H1 (cell line): ENCODE data around the gene NOL3. TPM values are rescaled to one million over a fixed set of nuclear protein-coding genes. Genes with fewer than 3 reads are reported as not detected.

Source experiments
- CTCF ChIA-PET: fragments of 300-600 bp; sonication (Branson Sonifier 250); formaldehyde crosslinking; loops from one replicate; lab custom pipeline; 2021; ENCODE audit not compliant: partially characterized antibody; lab: Charles Lee
- POLR2A ChIA-PET: fragments of 300-600 bp; sonication (Branson Sonifier 250); formaldehyde crosslinking; loops from one replicate; lab custom pipeline; 2021; ENCODE audit warnings: inconsistent platforms; ENCODE audit not compliant: partially characterized antibody; lab: Charles Lee
- DNase-seq, 2 experiments: peaks; one replicate each; pipeline versions ENCODE4 v3.0.0 to v3.0.0-alpha.2; 2010 to 2022; ENCODE audit warnings: low spot score in 2 of 2, low read depth in 1 of 2, mixed read lengths in 1 of 2
- FAIRE-seq: peaks from 2 replicates; lab custom pipeline; 2011; peaks lifted over from hg19 to GRCh38; lab: Jason Lieb, UNC
- H2AFZ ChIP-seq: 2 replicates; pipeline ENCODE4 v1.8.1; 2012; ENCODE audit warnings: low read length, inconsistent platforms
- H2AK5ac ChIP-seq: 2 replicates; pipeline ENCODE4 v1.6.1; 2013; ENCODE audit warnings: low read depth, low read length
- H2BK120ac ChIP-seq: replicated peaks from 2 replicates; pipeline ENCODE3; 2013; ENCODE audit warnings: low read depth, low read length, inconsistent platforms
- H2BK12ac ChIP-seq: 2 replicates; pipeline ENCODE4 v1.6.1; 2013; ENCODE audit warnings: low read depth, low read length
- H2BK15ac ChIP-seq: 2 replicates; pipeline ENCODE4 v1.6.1; 2013; ENCODE audit warnings: low read length
- H2BK20ac ChIP-seq: 2 replicates; pipeline ENCODE4 v1.6.1; 2013; ENCODE audit warnings: low read length
- H2BK5ac ChIP-seq: 2 replicates; pipeline ENCODE4 v1.6.1; 2013; ENCODE audit warnings: low read depth, low read length
- H3K14ac ChIP-seq: 2 replicates; pipeline ENCODE4 v1.6.1; 2013; ENCODE audit warnings: inconsistent platforms; ENCODE audit not compliant: insufficient read length
- H3K18ac ChIP-seq: 2 replicates; pipeline ENCODE4 v1.6.1; 2013; ENCODE audit warnings: low read length; ENCODE audit errors: extremely low read depth
- H3K23ac ChIP-seq: 2 replicates; pipeline ENCODE4 v1.6.1; 2013; ENCODE audit warnings: inconsistent platforms; ENCODE audit not compliant: insufficient read length
- H3K23me2 ChIP-seq: 2 replicates; pipeline ENCODE4 v1.6.1; 2013; ENCODE audit warnings: low read depth, low read length
- H3K27ac ChIP-seq: 2 replicates; pipeline ENCODE4 v1.6.1; 2011; ENCODE audit warnings: low read depth, low read length, inconsistent platforms
- H3K27me3 ChIP-seq, 4 experiments: replicated peaks in 1 of 4; 1 replicate in 1 of 4; 2 replicates in 3 of 4; pipeline versions ENCODE4 v1.6.1 to v1.8.1; 2011 to 2013; ENCODE audit warnings: low read length in 3 of 4, mild to moderate bottlenecking in 3 of 4, inconsistent platforms in 2 of 4, mixed read lengths in 2 of 4, moderate library complexity in 1 of 4; ENCODE audit not compliant: control insufficient read depth in 3 of 4, insufficient read depth in 3 of 4; ENCODE audit errors: extremely low read depth in 1 of 4
- H3K36me3 ChIP-seq, 4 experiments: 2 replicates each; pipeline versions ENCODE4 v1.6.1 to v1.8.1; 2011 to 2013; ENCODE audit warnings: mild to moderate bottlenecking in 4 of 4, low read length in 3 of 4, moderate library complexity in 2 of 4, control low read depth in 1 of 4, inconsistent platforms in 1 of 4; ENCODE audit not compliant: insufficient read depth in 4 of 4, control insufficient read depth in 2 of 4
- H3K4ac ChIP-seq: replicated peaks from 2 replicates; pipeline ENCODE3; 2013; ENCODE audit warnings: low read length, low read depth, mixed read lengths, inconsistent platforms; ENCODE audit not compliant: insufficient read length
- H3K4me1 ChIP-seq, 4 experiments: replicated peaks in 1 of 4; 1 replicate in 1 of 4; 2 replicates in 3 of 4; pipeline versions ENCODE4 v1.6.1 to v1.8.1; 2011 to 2013; ENCODE audit warnings: low read length in 3 of 4, inconsistent platforms in 2 of 4, mixed read lengths in 1 of 4; ENCODE audit not compliant: insufficient read depth in 4 of 4, control insufficient read depth in 3 of 4
- H3K4me2 ChIP-seq, 2 experiments: 2 replicates each; pipeline versions ENCODE4 v1.6.1 to v1.8.1; 2011 to 2013; ENCODE audit warnings: low read depth in 2 of 2, low read length in 2 of 2, control low read depth in 1 of 2, inconsistent platforms in 1 of 2, mild to moderate bottlenecking in 1 of 2; ENCODE audit not compliant: insufficient read depth in 1 of 2
- H3K4me3 ChIP-seq, 4 experiments: fragments of 200-600, 300-600 bp in 1 of 4; sonication (generic), shearing (Covaris generic), sonication (Bioruptor Twin) in 1 of 4; 2 replicates each; pipeline versions ENCODE4 v1.5.1 to v1.8.1; 2011 to 2016; ENCODE audit warnings: low read length in 4 of 4, low read depth in 3 of 4, control low read depth in 2 of 4, inconsistent platforms in 2 of 4, mild to moderate bottlenecking in 2 of 4, mixed read lengths in 1 of 4, moderate library complexity in 1 of 4; ENCODE audit not compliant: insufficient read depth in 2 of 4; ENCODE audit errors: extremely low read depth in 1 of 4
- H3K56ac ChIP-seq: replicated peaks from 2 replicates; pipeline ENCODE3; 2013; ENCODE audit warnings: low read depth, mild to moderate bottlenecking, mixed read lengths, low read length, inconsistent platforms; ENCODE audit not compliant: insufficient read length
- H3K79me1 ChIP-seq: 2 replicates; pipeline ENCODE4 v1.6.1; 2013; ENCODE audit warnings: low read depth, low read length, control low read depth
- H3K79me2 ChIP-seq, 2 experiments: 2 replicates each; pipeline versions ENCODE4 v1.6.1 to v1.8.1; 2012 to 2013; ENCODE audit warnings: low read length in 2 of 2, mild to moderate bottlenecking in 2 of 2, inconsistent platforms in 1 of 2; ENCODE audit not compliant: insufficient read depth in 2 of 2, control insufficient read depth in 1 of 2
- H3K9ac ChIP-seq, 4 experiments: replicated peaks in 1 of 4; 1 replicate in 1 of 4; 2 replicates in 3 of 4; pipeline versions ENCODE4 v1.6.1 to v1.8.1; 2011 to 2013; ENCODE audit warnings: low read depth in 3 of 4, low read length in 3 of 4, control low read depth in 2 of 4, mild to moderate bottlenecking in 2 of 4, moderate library complexity in 2 of 4, inconsistent platforms in 1 of 4; ENCODE audit errors: extremely low read depth in 1 of 4
- H3K9me3 ChIP-seq, 2 experiments: 2 replicates each; pipeline versions ENCODE4 v1.6.1 to v1.8.1; 2012 to 2013; ENCODE audit warnings: mild to moderate bottlenecking in 2 of 2, moderate library complexity in 2 of 2, control low read depth in 1 of 2, inconsistent platforms in 1 of 2, low read depth in 1 of 2, low read length in 1 of 2, mixed read lengths in 1 of 2; ENCODE audit not compliant: insufficient read depth in 2 of 2
- H4K20me1 ChIP-seq, 2 experiments: replicated peaks in 1 of 2; 2 replicates each; pipeline versions ENCODE3 to v1.8.1; 2011 to 2013; ENCODE audit warnings: inconsistent platforms in 2 of 2, low read length in 2 of 2, mild to moderate bottlenecking in 1 of 2; ENCODE audit not compliant: insufficient read depth in 2 of 2, control insufficient read depth in 1 of 2
- H4K5ac ChIP-seq: 2 replicates; pipeline ENCODE4 v1.6.1; 2013; ENCODE audit warnings: low read length, low read depth, mixed read lengths, inconsistent platforms; ENCODE audit not compliant: insufficient read length
- H4K8ac ChIP-seq: 2 replicates; pipeline ENCODE4 v1.8.0; 2013; ENCODE audit warnings: mild to moderate bottlenecking, moderate library complexity, low read length, inconsistent platforms; ENCODE audit not compliant: insufficient read depth; ENCODE audit errors: extremely low read depth
- H4K91ac ChIP-seq: replicated peaks from 2 replicates; pipeline ENCODE3; 2013; ENCODE audit warnings: low read length, mixed read lengths, inconsistent platforms; ENCODE audit not compliant: insufficient read length
- CEBPB ChIP-seq: IDR thresholded peaks from 2 replicates; pipeline ENCODE4 v1.6.1; 2012; ENCODE audit warnings: low read depth, low read length
- EZH2 ChIP-seq: fragments of 200-600 bp; sonication (generic); IDR thresholded peaks from 2 replicates; pipeline ENCODE4 v1.7.1; 2012; ENCODE audit warnings: low read depth, mild to moderate bottlenecking, moderate library complexity, low read length, inconsistent platforms; ENCODE audit not compliant: severe bottlenecking
- MAX ChIP-seq: IDR thresholded peaks from 2 replicates; pipeline ENCODE4 v1.6.1; 2012; ENCODE audit warnings: inconsistent platforms
- NANOG ChIP-seq: IDR thresholded peaks from 2 replicates; pipeline ENCODE4 v1.6.1; 2011; ENCODE audit warnings: low read length, low read depth, mild to moderate bottlenecking, inconsistent platforms; ENCODE audit not compliant: insufficient read depth, poor library complexity, severe bottlenecking
- RNF2 ChIP-seq: fragments of 200-900, 300-1000 bp; sonication (generic); IDR thresholded peaks from 2 replicates; pipeline ENCODE4 v1.7.1; 2016; ENCODE audit warnings: borderline replicate concordance, low read depth, mild to moderate bottlenecking, antibody characterized with exemption, low read length; ENCODE audit not compliant: poor library complexity, severe bottlenecking; ENCODE audit errors: missing control alignments
- SIN3A ChIP-seq, 2 experiments: IDR thresholded peaks in 1 of 2; conservative IDR thresholded peaks in 1 of 2; 2 replicates each; pipeline ENCODE4 v1.6.1; 2011 to 2012; ENCODE audit warnings: low read length in 2 of 2, improper control_type of control experiment in 1 of 2, low read depth in 1 of 2, mild to moderate bottlenecking in 1 of 2
- SIX5 ChIP-seq: IDR thresholded peaks from 2 replicates; pipeline ENCODE4 v1.6.1; 2011; ENCODE audit warnings: mild to moderate bottlenecking, low read depth, low read length
- SUZ12 ChIP-seq: fragments of 200-600 bp; sonication (generic); IDR thresholded peaks from 2 replicates; pipeline ENCODE4 v1.6.1; 2012; ENCODE audit warnings: mild to moderate bottlenecking, inconsistent platforms, low read length, moderate library complexity, mixed read lengths
- WGBS, 2 experiments: shearing (Covaris generic) in 1 of 2; methylation state at CpG; one replicate each; pipeline versions ENCODE4 v1.1.6 to v1.1.7; 2013 to 2015; ENCODE audit warnings: low lambda C conversion rate in 2 of 2, mixed read lengths in 2 of 2, inconsistent platforms in 1 of 2, low coverage in 1 of 2, missing lambda C conversion rate in 1 of 2; ENCODE audit not compliant: insufficient replicate concordance in 2 of 2, insufficient coverage in 1 of 2, insufficient read length in 1 of 2; ENCODE audit errors: extremely low coverage in 1 of 2, missing lambda C conversion rate in 1 of 2; 5-methylcytosine and 5-hydroxymethylcytosine counted together
- polyA plus RNA-seq, 7 experiments: library from polyadenylated mRNA; depleted of rRNA in 3 of 7; stranded (reverse) in 5 of 7; unstranded in 2 of 7; fragments of >200 nt in 5 of 7; fragments of 200-250 nt in 2 of 7; gene quantifications; 1 replicate in 5 of 7; 2 replicates in 1 of 7; 4 replicates in 1 of 7; pipeline versions ENCODE4 v1.2.1 to v1.2.3, GENCODE V29; 2011 to 2013; ENCODE audit warnings: missing spikeins in 2 of 7, mixed read lengths in 2 of 7
- total RNA-seq: library from RNA; stranded (reverse); fragmentation: NEBNext Ultra II Directional; extraction: Animal tissue kit (Norgen Biotek cat#: 25700); gene quantifications from 2 replicates; pipeline ENCODE4 v1.2.1, GENCODE V29; 2021

NOL3 gene
- total and polyA plus RNA-seq, 2 of the 8 experiments (the other 6 are each of a cell fraction or from before 2014, with no cell fraction given), result 2.2 to 4.6 TPM

GRCh38 chr16:67170949-67171649 is 761 bp downstream of the NOL3 start:
- H3K9ac ChIP-seq, result no peak overlapping the region; a peak in 1 of 7 replicates
- H4K20me1 ChIP-seq, result peaks cover 4 to 23% of the 10 kb centered on the region in 2 experiments
- FAIRE-seq (no peak), DNase-seq (no peak)
- H3K18ac ChIP-seq, result peak overlapping the region; percentile 53; the same call in 1 of the 2 replicates
- peak overlapping the region; percentile 17 to 65 (median 36) for H3K4me3 ChIP-seq
- peak overlapping the region; percentile 21 for H3K56ac ChIP-seq
- H2BK15ac ChIP-seq, result peak overlapping the region; percentile 46; the same call in 1 of the 2 replicates
- H3K4me2 ChIP-seq, result peak overlapping the region; percentile 79 to 89
- 29% methylated on average over 14 of the region's 14 CpGs; no CpG with 5 or more reads in 1 of the 2 experiments for WGBS, 2 experiments
- H4K5ac ChIP-seq, result no peak overlapping the region
- no peaks in the 10 kb centered on the region for H3K9me3 ChIP-seq
- H3K79me2 ChIP-seq, result no peaks in the 10 kb centered on the region
- peak overlapping the region; percentile 3; the same call in 1 of the 2 replicates for H2BK12ac ChIP-seq
- peaks cover 0 to 38% (median 27%) of the 10 kb centered on the region in 4 experiments; a peak in 6 of 7 replicates for H3K4me1 ChIP-seq
- peaks cover 74 to 97% (median 95%) of the 10 kb centered on the region in 4 experiments for H3K27me3 ChIP-seq
- TF ChIP-seq SIX5, result no peak
- TF ChIP-seq MAX, result no peak
- TF ChIP-seq RNF2, result peak; percentile 37
- peak; percentile 79 for TF ChIP-seq SUZ12
- TF ChIP-seq CEBPB, result no peak
- TF ChIP-seq EZH2, result peak; percentile 71
- TF ChIP-seq SIN3A (conservative IDR thresholded peaks at IDR 0.05 in 1 of 2, IDR thresholded peaks at IDR 0.05 in 1 of 2; ENCODE audit: low read depth in 1 of 2, low read length in 2 of 2), result 0 out of 4 replicates have a peak, but pooled peaks of 1 of the 2 experiments have one; percentile 21
- TF ChIP-seq NANOG, result no peak
- TF ChIP-seq, all 59 proteins: peak for 4
- Histone ChIP-seq H4K8ac (peak overlapping the region; percentile 81; the same call in 1 of the 2 replicates), H3K23me2 (peaks cover 21% of the 10 kb centered on the region), H2AFZ (peak overlapping the region; percentile 67; the same call in 1 of the 2 replicates), H3K79me1 (peaks cover 2% of the 10 kb centered on the region; the same call in 1 of the 2 replicates), H3K14ac (no peak overlapping the region), H2BK20ac (no peak overlapping the region; the same call in 1 of the 2 replicates), H2BK5ac (no peak overlapping the region), H4K91ac (no peak overlapping the region), H3K4ac (no peak overlapping the region), H3K27ac (no peak overlapping the region), H3K36me3 (no peaks in the 10 kb centered on the region), H2AK5ac (0 out of 2 replicates have a peak overlapping the region, but pooled peaks have one; percentile 69), H2BK120ac (no peak overlapping the region), H3K23ac (no peak overlapping the region)
- ChIA-PET CTCF (interaction anchor here (0.6 to 19.3 kb wide), 16 partner anchors 9 to 254 kb away, joined by 3 to 291 read pairs (median 4); partner anchors contain the start of genes B3GNT9, CES3, ELMO3 and EXOC3L1), POLR2A (interaction anchor here (1.1 to 2.7 kb wide), 6 partner anchors 10 to 156 kb away, joined by 4 to 11 read pairs (median 6); partner anchors contain the start of genes ELMO3, FBXL8 and TRADD)
